Activated CD8-positive, alpha-beta memory T cell treated with anti-CD3 and anti-CD28 coated beads, Interleukin-2, amount 10 ng/mL, durations not matched to agents 7 days and 5 days (primary cell): ENCODE measurements around the gene PRODH. TPM values are rescaled to one million over a fixed set of nuclear protein-coding genes. Genes with fewer than 3 reads are reported as not detected.
"Not testable (repeated sequence)": the region's sequence is repeated elsewhere in the genome, so short reads cannot be mapped to it uniquely, and the experiment has no call there.

ENCODE experiments used
- ATAC-seq: fragments of 150-1000 bp; cut with Tn5 transposase; one replicate; pipeline ENCODE4 v1.10.0; 2021; ENCODE audit warnings: moderate library complexity
- CTCF ChIA-PET: fragments of 350-600 bp; sonication (Branson Sonifier 250); formaldehyde crosslinking; loops from one replicate; lab custom pipeline; 2021; ENCODE audit warnings: antibody characterized with exemption; lab: Charles Lee
- DNase-seq: peaks from one replicate; pipeline ENCODE4 v3.0.0-alpha.2; 2020
- H3K27ac Mint-ChIP-seq: one replicate; pipeline ENCODE4 v1.8.0; 2021; ENCODE audit warnings: mild to moderate bottlenecking, mixed read lengths
- H3K27me3 Mint-ChIP-seq: one replicate; pipeline ENCODE4 v1.8.0; 2021; ENCODE audit warnings: mixed read lengths
- H3K36me3 Mint-ChIP-seq: one replicate; pipeline ENCODE4 v1.8.0; 2021; ENCODE audit warnings: mild to moderate bottlenecking, mixed read lengths
- H3K4me1 Mint-ChIP-seq: one replicate; pipeline ENCODE4 v1.8.0; 2021; ENCODE audit warnings: mixed read lengths
- H3K4me3 Mint-ChIP-seq: one replicate; pipeline ENCODE4 v1.8.0; 2021; ENCODE audit warnings: mild to moderate bottlenecking, moderate library complexity, mixed read lengths
- H3K9me3 Mint-ChIP-seq: one replicate; pipeline ENCODE4 v1.8.0; 2022; ENCODE audit warnings: low read depth, mixed read lengths
- total RNA-seq, 2 experiments: library from RNA; stranded (reverse); gene quantifications; one replicate each; pipeline ENCODE4 v1.2.3, GENCODE V29; 2021

The PRODH gene
- total RNA-seq, 2 experiments from 2014 or later = 1.0 TPM; not detected in 1

GRCh38 chr22:18972591-18972990 is 36.5 kb upstream of the PRODH start:
- H3K27ac Mint-ChIP-seq, H3K4me3 Mint-ChIP-seq, DNase-seq, CTCF ChIA-PET, H3K4me1 Mint-ChIP-seq, H3K36me3 Mint-ChIP-seq, H3K9me3 Mint-ChIP-seq, ATAC-seq: not testable (repeated sequence)
- peaks cover 19% of the 10 kb centered on the region for H3K27me3 Mint-ChIP-seq

GRCh38 chr22:18972029-18972428 is 35.9 kb upstream of the PRODH start:
- H3K4me3 Mint-ChIP-seq, H3K27ac Mint-ChIP-seq, H3K36me3 Mint-ChIP-seq, ATAC-seq, H3K4me1 Mint-ChIP-seq, CTCF ChIA-PET, DNase-seq, H3K9me3 Mint-ChIP-seq: not testable (repeated sequence)
- H3K27me3 Mint-ChIP-seq = peaks cover 19% of the 10 kb centered on the region

DNA sequence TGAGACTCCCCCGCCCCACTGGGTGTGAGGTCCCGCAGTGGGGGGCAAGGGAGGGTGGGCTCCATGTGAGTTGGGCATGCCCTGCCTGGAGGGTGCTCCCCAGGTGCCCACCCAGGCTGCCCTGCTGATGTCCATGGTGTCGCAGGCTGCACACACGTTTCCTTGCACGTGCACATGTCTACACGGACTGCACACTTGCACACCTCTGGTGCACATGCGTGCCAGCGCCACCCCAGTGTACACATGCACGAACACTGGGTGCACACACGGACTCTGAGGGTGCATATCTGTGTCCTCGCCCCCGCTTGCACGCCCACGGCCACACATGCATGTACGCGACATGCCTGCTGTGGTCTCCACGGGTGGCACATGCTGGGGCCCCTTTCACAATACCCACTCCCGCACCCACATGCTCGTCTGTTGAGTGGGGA is 35.2 kb upstream of the PRODH start:
- no peak for DNase-seq
- no peaks in the 10 kb centered on the region for H3K36me3 Mint-ChIP-seq
- H3K27ac Mint-ChIP-seq = no peak overlapping the region
- no peaks in the 10 kb centered on the region for H3K9me3 Mint-ChIP-seq
- H3K27me3 Mint-ChIP-seq = peaks cover 19% of the 10 kb centered on the region
- CTCF ChIA-PET = no interaction called here
- peaks cover 3% of the 10 kb centered on the region for H3K4me1 Mint-ChIP-seq
- H3K4me3 Mint-ChIP-seq = no peak overlapping the region
- ATAC-seq = no peak

DNA sequence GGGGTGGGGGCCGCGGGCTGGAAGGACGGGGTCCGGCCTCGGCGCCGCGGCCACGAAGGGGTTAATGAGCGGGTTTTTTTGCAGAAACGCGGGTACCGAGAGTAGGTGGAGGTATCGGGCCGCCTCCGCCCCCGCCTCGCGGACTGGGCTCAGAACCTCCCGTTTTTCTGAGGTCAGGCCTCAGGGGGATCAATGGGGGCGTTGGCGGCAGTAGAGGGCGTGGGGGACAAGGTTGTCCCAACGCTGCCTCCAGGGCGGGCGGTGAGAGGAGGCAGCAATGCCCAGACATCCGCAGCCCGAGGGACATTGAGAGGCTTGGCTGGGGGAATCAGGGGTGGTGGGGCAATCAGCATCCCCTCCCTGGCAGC is 34.8 kb upstream of the PRODH start:
- Mint-ChIP-seq H3K4me1 (peaks cover 3% of the 10 kb centered on the region), H3K36me3 (no peaks in the 10 kb centered on the region), H3K27me3 (peaks cover 19% of the 10 kb centered on the region), H3K9me3 (no peaks in the 10 kb centered on the region), H3K4me3 (no peak overlapping the region), H3K27ac (no peak overlapping the region)
- DNase-seq (no peak), ATAC-seq (no peak)
- CTCF ChIA-PET = no interaction called here

- DNase-seq (no peak), ATAC-seq (peak; percentile 58)
- H3K9me3 Mint-ChIP-seq = no peaks in the 10 kb centered on the region
- H3K4me3 Mint-ChIP-seq = no peak overlapping the region
- H3K36me3 Mint-ChIP-seq = no peaks in the 10 kb centered on the region
- CTCF ChIA-PET = no interaction called here
- H3K27me3 Mint-ChIP-seq = peaks cover 19% of the 10 kb centered on the region
- no peak overlapping the region for H3K27ac Mint-ChIP-seq
- peaks cover 3% of the 10 kb centered on the region for H3K4me1 Mint-ChIP-seq
Observed at GRCh38 chr22:18970176-18970947, 34.3 kb upstream of the PRODH start.

DNA sequence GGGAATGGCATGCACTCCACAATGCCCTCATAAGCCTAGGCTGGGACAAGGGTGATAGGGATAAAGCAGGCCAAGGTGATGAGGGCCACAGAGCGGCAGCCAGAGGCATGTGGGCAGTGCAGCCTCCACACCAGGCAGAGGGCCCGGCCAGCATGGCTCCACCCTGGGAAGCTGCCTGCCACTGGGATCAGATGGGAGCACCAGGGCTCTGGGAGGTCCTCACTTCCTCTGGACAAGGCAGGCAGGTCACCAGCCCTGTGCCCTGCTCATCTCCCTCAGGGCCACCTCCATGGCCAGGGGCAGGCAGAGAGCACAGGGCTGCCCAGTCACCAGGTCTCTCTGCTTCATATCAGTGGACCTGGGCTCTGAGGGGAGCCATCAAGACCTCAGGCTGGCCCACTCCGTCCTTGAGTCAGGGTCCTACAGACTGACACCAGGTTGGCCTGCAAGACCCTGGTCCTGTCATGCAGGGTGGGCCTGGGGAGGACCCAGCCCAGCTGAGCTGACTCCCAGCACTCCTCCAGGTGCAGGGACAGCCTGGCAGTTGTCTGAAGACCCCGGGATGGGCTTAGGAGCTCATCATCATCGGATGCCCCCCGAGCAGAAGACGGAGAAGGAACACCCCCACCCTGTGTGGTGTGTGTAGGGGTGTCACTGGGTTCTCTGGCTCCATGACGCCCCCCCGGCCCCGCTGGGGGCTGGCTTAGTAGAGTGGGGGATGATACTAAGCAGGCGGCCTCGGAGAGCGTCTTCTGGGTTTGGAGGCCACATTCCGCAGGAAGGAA is 33.3 kb upstream of the PRODH start:
- DNase-seq, H3K9me3 Mint-ChIP-seq, H3K36me3 Mint-ChIP-seq, H3K27ac Mint-ChIP-seq, CTCF ChIA-PET, H3K4me1 Mint-ChIP-seq, H3K4me3 Mint-ChIP-seq, ATAC-seq: not testable (repeated sequence)
- peaks cover 19% of the 10 kb centered on the region for H3K27me3 Mint-ChIP-seq

GRCh38 chr22:18968011-18968749 is 32.1 kb upstream of the PRODH start:
- no peak overlapping the region for H3K27ac Mint-ChIP-seq
- no peaks in the 10 kb centered on the region for H3K36me3 Mint-ChIP-seq
- DNase-seq (no peak), ATAC-seq (no peak)
- H3K4me3 Mint-ChIP-seq = no peak overlapping the region
- CTCF ChIA-PET = no interaction called here
- H3K27me3 Mint-ChIP-seq = peaks cover 19% of the 10 kb centered on the region
- H3K4me1 Mint-ChIP-seq = peaks cover 3% of the 10 kb centered on the region
- no peaks in the 10 kb centered on the region for H3K9me3 Mint-ChIP-seq

GRCh38 chr22:18967391-18968010 is 31.4 kb upstream of the PRODH start:
- CTCF ChIA-PET = not testable (repeated sequence)

GRCh38 chr22:18966748-18967147 is 30.7 kb upstream of the PRODH start:
- H3K4me3 Mint-ChIP-seq = no peak overlapping the region
- CTCF ChIA-PET = no interaction called here
- peaks cover 3% of the 10 kb centered on the region for H3K4me1 Mint-ChIP-seq
- DNase-seq (no peak), ATAC-seq (no peak)
- peaks cover 17% of the 10 kb centered on the region for H3K27me3 Mint-ChIP-seq
- H3K36me3 Mint-ChIP-seq = no peaks in the 10 kb centered on the region
- H3K9me3 Mint-ChIP-seq = no peaks in the 10 kb centered on the region
- H3K27ac Mint-ChIP-seq = no peak overlapping the region

More at GRCh38 chr22:18967391-18968010, 31.4 kb upstream of the PRODH start:
- H3K27ac Mint-ChIP-seq, H3K4me3 Mint-ChIP-seq, ATAC-seq, DNase-seq, H3K9me3 Mint-ChIP-seq, H3K4me1 Mint-ChIP-seq, H3K36me3 Mint-ChIP-seq: not testable (repeated sequence)
- H3K27me3 Mint-ChIP-seq = peaks cover 19% of the 10 kb centered on the region

DNA sequence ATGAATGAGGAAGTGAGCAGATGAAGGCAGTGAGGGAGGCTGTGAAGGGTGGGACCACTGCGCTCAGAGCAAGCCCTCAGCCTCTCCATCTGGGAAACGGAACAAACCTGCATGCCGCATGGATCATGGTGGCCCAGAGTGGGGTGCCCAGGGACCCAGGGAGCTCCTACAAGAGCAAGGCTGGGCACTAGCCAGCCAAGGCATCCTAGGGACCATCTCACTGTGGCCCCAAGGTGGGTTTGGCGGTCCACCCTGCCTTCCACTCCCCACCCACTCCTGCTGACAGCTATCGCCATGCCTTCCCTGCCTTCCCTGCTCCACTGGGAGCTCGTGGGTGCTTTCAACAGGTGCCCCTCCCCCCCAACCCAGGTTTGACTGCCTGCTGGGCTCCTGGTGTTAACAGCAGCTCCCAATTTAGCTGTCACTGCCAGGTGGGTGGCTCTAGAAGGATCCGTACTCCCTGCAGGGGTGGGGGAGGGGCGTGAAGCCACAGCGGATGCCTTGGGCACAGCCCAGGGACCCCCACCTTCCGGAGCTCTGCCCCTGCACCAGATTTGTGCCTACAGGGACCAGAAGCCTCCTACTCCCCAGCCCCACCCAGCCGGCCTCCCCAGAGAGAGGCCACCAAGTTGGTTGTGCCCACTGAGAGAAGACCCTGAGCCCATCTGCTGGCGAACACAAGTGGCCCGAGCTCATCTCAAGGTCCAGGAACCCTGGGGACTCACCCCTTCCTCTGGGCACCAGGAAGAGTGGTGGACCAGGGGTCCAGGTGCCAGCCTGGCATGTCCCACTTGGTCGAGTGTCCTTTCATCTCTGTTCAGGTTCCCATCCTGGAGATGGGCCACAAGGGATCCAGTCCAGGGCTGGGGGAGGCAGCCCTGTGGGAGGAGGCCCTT is 29.7 kb upstream of the PRODH start:
- no peak for ATAC-seq
- H3K4me1 Mint-ChIP-seq = peaks cover 3% of the 10 kb centered on the region
- no peak for DNase-seq

DNA sequence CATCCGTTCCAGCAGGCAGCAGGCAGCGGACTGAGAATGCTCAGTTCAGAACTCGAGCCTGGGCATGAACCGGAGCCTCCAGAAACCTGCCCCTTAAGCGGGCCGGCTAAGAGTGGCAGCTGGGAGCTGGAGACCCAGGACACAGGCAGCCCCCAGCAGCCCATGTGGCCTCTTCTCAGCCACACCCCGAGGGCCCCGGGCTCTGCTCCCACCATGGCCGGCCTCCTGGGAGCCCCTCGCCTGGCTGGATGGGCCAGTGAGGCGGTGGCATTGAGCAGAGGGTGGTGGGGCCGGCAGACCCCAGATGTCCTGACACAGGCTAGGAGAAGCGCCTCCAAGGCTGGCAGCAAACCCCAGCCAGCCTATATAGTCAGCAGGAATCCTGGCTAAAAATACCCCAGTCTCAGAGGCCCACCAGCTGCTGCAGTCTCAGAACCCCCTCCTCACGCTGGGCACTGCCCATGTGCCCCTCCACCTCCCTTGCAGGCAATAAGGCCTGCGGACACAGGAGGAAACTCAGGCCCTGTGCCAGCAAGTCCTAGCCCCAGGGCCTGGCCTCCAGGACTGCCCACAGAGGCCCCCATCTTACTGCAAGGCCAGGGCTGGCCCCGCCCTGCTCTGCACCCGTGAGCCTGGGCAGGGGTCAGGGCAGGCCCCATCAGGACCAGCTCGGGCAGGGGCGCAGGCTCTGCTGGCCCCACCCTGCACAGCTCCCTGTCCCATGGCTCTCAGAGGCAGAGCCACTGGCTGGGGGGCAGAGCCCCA is 28.6 kb upstream of the PRODH start:
- H3K27me3 Mint-ChIP-seq = peaks cover 12% of the 10 kb centered on the region
- H3K4me1 Mint-ChIP-seq = not testable (repeated sequence)

More for the DNA sequence above, 29.7 kb upstream of the PRODH start:
- Mint-ChIP-seq H3K36me3 (no peaks in the 10 kb centered on the region), H3K4me3 (no peak overlapping the region), H3K27ac (no peak overlapping the region), H3K27me3 (peaks cover 14% of the 10 kb centered on the region), H3K9me3 (no peaks in the 10 kb centered on the region)
- CTCF ChIA-PET = no interaction called here

DNA sequence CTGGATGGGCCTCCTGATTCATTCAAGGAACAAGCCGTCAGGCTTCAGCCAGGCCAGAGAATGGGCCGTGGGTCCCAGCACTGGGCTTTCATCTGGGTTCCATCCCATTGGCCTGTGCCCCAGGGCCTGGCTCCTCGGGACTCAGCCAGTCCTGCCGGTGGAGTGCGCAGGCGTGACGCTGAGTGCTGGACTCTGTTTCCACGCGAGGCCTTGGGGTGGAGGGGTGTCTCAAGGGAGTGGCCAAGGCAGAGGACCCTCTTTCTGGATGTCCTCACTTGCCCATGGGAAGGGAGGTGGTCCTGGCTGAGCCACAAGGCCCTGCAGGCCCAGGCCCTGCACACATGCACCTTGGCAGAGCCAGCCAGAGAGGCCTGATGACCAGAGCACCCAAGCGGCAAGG is 28.0 kb upstream of the PRODH start:
- CTCF ChIA-PET, H3K4me1 Mint-ChIP-seq: not testable (repeated sequence)

More for the DNA sequence above, 28.6 kb upstream of the PRODH start:
- CTCF ChIA-PET, H3K27ac Mint-ChIP-seq, H3K9me3 Mint-ChIP-seq, ATAC-seq, H3K4me3 Mint-ChIP-seq, H3K36me3 Mint-ChIP-seq, DNase-seq: not testable (repeated sequence)

More for the DNA sequence above, 28.0 kb upstream of the PRODH start:
- not testable (repeated sequence) for H3K4me3 Mint-ChIP-seq, ATAC-seq, H3K9me3 Mint-ChIP-seq, H3K27me3 Mint-ChIP-seq, DNase-seq, H3K36me3 Mint-ChIP-seq, H3K27ac Mint-ChIP-seq
